SK-MEL-5 (cell line): ENCODE data around the gene SPNS2. TPM values are rescaled to one million over a fixed set of nuclear protein-coding genes. Genes with fewer than 3 reads are reported as not detected.

Source experiments
- DNase-seq: peaks from one replicate; pipeline ENCODE4 v3.0.0-alpha.2; 2016; ENCODE audit warnings: low read depth, low spot score
- in situ Hi-C: cut with HindIII; loops from 2 replicates; pipeline ENCODE4 v1.10.0; 2016; ENCODE audit warnings: low sequenced_read_pairs, high pct_unique_total_duplicates, low pct_unique_long_range_greater_than_20kb
- total RNA-seq: library from RNA; depleted of rRNA; stranded (reverse); fragments of >200 nt; shearing (Covaris generic); gene quantifications from 2 replicates; pipeline ENCODE4 v1.2.3, GENCODE V29; 2014

SPNS2 gene
- total RNA-seq, 1 experiment from 2014 or later, result 0.66 TPM

- in situ Hi-C loops, result no loop called here
- no peak for DNase-seq
Measured at GRCh38 chr17:4497101-4497824, 1.4 kb upstream of the SPNS2 start.

DNA sequence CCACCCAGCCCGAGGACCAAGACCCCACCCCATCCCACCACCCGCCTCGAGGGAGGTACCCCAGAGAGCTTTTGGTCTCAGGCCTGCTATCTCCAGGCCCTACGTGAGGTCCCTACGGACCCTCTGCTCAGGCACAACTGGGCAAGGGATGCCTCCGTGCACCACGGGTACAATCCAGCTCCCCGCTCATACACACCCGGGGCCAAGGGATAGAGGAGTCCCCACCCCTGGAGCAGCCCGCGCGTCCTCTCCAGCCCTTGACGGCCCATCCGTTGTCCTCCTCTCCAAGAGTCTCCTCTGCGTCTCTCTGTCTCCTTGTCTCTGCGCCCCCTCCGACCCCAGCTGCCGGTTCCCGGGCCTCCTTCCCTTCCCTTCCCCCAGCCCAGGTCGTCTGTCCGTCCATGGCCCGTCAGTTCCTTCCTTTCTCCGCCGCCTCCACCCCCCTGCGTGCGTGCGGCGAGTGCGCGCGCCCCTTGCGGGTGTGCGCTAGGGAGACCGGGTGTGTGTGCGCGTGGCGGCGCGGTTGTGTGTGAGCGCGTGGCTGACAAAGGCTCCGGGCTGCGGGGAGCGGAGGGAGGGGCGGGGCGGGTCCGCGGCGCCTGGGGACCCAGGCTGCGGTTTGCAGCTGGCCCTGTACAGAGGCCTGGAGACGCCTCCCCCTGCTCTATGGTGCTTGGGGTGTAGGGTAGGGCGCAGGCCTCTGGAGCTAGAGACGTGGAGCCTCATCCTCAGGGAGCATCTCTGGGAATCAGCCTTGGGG lies 930 bp downstream of the SPNS2 start:
- no peak for DNase-seq
- in situ Hi-C loops, result no loop called here

DNA sequence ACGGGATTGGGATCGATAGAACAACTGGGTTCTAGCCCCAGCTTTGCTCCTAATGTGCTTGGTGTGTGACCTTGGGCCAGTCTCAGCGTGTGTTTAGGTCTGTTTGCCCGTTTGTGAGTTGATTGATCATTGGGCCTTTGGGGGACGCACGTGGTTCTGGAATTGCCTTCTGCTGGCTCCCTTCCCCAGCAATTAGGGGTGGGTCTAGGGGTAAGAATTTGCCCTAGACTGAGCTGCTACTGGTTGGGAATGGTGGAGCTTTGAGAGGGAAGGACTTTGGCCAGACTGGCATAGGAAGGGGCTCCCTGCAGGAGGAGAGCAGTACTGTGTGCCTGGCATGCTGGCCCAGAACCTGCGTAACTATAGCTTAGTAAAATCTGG lies 1.5 kb downstream of the SPNS2 start:
- in situ Hi-C loops, result no loop called here
- DNase-seq, result no peak

GRCh38 chr17:4501295-4501949 lies 2.7 kb downstream of the SPNS2 start:
- DNase-seq, result no peak
- in situ Hi-C loops, result no loop called here

GRCh38 chr17:4502466-4503154 lies 3.9 kb downstream of the SPNS2 start:
- no peak for DNase-seq
- in situ Hi-C loops, result no loop called here

DNA sequence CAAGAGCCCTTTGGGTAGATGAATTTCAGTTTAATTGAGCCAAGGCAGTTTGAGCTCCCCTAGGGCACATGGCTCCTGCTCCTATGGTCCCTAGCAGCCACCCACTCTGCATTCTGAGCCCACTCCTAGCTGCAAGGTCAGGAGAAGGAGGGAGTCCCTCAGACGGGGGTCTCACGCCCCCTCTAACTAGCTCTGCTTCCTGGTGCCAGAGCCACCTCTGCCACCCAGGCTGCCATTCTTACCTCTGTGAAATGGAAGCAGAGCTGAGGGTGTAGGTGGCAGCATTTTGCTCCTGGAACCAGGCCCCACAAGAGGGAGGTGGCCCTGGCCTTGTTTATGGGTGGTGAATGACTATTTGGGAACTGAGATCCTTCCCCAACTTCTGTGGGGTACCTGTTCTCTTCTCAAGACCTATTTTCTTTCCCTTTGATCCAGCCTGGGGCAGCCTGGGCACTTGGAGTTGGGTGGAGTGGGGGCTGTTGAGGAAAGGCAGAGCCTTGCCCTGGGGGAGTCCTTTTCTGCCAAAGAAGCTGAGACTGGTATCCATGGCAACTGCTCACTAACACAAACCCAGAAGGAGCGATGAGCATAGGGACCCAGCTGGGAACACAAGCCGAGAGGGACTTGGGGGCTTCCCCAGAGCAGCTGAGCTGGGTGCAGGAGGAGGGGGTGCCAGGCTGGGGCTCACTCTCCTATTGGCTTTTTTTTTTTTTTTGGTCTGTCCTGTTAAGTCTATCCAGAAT lies 4.8 kb downstream of the SPNS2 start:
- no peak for DNase-seq

GRCh38 chr17:4504188-4504587 lies 5.5 kb downstream of the SPNS2 start:
- DNase-seq, result no peak
- in situ Hi-C loops, result no loop called here

More for the DNA sequence above, 4.8 kb downstream of the SPNS2 start:
- in situ Hi-C loops, result no loop called here

DNA sequence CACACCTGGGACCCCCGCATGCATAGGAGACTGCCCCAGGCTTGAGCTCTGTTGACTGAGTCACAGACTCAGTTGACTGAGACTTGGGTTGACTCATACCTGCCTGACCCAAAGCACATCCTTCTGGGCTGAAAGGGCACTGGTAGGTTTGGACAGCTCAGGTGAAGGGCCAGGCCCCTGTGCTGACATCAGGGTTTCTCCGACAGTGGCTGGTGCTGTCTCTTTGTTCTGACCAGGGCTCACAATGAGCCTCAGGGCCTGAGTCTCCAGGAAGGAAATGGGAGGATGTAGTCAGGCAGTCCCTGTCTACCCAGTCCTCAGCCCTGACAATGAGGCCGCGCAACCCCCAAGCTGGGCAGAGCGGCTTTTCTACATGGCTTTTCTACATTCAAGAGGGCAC lies 6.5 kb downstream of the SPNS2 start:
- in situ Hi-C loops, result no loop called here
- no peak for DNase-seq

- in situ Hi-C loops, result no loop called here
Measured at GRCh38 chr17:4506175-4506813, 7.6 kb downstream of the SPNS2 start.

DNA sequence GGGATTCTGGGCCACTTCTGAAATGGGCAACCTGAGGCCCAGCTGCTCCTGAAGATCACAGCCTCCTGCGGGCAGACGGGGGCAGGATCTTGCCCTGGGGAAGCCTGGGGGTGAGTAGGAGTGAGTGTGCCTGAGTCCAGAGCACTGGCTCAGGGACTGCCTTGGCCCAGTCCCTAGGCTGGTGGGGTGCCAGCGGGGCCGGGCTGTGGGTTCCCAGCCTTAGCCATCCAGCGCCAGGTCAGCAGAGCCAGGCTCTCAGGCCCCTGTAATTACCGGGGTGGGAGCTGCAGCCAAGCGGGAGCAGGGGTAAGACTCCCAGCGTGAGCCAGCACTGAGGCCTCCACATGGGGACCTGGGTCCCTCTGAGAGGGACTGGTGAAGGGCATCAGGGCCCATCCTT lies 8.2 kb downstream of the SPNS2 start:
- DNase-seq, result no peak
- in situ Hi-C loops, result no loop called here

More at GRCh38 chr17:4506175-4506813, 7.6 kb downstream of the SPNS2 start:
- no peak for DNase-seq

DNA sequence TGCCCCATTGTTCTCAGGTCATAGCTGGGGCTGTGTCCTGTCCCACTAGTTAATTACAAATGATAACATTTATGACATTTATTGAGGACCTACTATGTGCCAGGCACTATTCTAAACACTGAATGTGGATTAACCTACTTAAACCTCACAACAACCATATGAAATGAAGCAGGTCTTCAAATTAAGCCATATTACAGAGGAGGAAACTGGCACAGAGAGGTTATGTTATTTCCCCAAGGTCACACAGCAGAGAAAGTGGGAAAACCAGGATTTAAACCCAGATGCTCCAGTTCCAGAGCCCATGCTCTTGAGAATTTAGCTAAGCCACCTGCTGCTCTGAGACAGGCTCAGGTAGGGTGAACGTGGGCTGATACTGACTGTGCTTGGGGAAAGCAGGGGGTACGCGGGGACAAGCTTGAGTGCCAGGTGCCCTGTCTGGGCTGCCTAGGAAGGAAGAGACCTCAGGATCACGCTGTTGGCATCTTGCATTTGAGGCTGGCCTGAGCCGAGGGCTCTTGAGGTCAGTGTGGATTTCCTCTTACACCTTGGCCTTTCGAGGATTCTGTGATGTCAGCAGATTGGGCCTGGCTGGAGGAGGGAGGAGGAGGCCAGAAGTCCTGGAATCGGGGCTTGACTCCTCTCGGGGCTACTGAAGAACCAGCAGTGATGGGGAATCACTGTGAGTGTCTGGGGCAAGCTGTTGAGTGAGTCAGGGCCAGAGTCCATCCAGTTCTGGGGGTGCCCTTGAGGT lies 8.9 kb downstream of the SPNS2 start:
- in situ Hi-C loops, result no loop called here
- DNase-seq, result no peak

- in situ Hi-C loops, result no loop called here
- DNase-seq, result no peak
Measured at GRCh38 chr17:4508207-4508606, 9.5 kb downstream of the SPNS2 start.

DNA sequence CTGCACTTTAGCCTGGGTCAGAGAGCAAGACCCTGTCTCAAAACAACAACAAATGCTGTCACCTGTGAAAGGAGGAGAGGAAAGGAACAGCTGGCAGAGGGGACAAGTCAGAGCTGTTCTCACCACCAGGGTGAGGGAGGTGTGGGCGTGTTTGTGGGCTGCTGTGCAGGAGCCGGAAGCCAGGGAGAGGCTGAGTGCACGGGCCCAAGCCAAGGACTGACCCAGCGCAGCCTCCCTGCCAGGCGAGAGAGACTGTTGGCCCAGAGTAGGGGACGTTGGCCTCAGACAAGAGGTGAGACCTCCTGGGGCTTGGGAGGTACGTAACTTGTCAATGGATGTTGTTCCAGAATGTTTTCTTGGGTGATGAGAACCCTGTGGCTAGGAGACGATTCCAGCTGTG lies 10.7 kb downstream of the SPNS2 start:
- in situ Hi-C loops, result no loop called here
- DNase-seq, result no peak

- no peak for DNase-seq
- in situ Hi-C loops, result no loop called here
Measured at GRCh38 chr17:4509923-4510617, 11.4 kb downstream of the SPNS2 start.

DNA sequence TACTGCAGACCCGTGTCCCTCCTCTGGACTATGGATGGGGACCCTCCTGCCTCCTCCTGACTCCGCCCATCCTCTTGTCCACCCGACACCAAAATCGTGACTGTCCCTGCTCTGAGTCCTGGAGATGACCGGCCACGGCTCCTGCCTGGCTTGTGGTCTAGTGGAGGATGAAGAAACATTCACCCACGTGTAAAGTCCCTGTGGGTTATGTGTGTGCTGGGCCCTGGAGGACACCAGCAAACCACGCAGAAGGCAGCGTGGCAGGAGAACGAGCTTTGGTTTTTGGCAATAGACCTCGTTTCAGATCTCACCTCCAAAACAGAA lies 11.9 kb downstream of the SPNS2 start:
- DNase-seq, result no peak
- in situ Hi-C loops, result no loop called here
